Fibroblast of lung (primary cell): ENCODE measurements around the gene CA9. TPM values are rescaled to one million over a fixed set of nuclear protein-coding genes. Genes with fewer than 3 reads are reported as not detected.
A peak's percentile ranks its signal among the peaks of the same experiment; 100 is the strongest.

ENCODE experiments used
- DNase-seq, 2 donors: peaks; one replicate each; pipeline versions ENCODE4 v3.0.0 to v3.0.0-alpha.2; 2010; ENCODE audit warnings: low read depth in 2 of 2
- H2AFZ ChIP-seq: 2 replicates; pipeline ENCODE4 v1.5.1; 2012; ENCODE audit warnings: low read length, control low read depth, inconsistent platforms
- H3K27ac ChIP-seq: 2 replicates; pipeline ENCODE4 v1.5.1; 2011; ENCODE audit warnings: low read length, control low read depth; ENCODE audit not compliant: insufficient read depth
- H3K27me3 ChIP-seq: 2 replicates; pipeline ENCODE4 v1.5.1; 2011; ENCODE audit warnings: mild to moderate bottlenecking, low read length; ENCODE audit not compliant: control insufficient read depth, insufficient read depth
- H3K36me3 ChIP-seq: 2 replicates; pipeline ENCODE4 v1.5.1; 2011; ENCODE audit warnings: low read length; ENCODE audit not compliant: control insufficient read depth, insufficient read depth
- H3K4me1 ChIP-seq: 2 replicates; pipeline ENCODE4 v1.5.1; 2011; ENCODE audit warnings: low read length; ENCODE audit not compliant: control insufficient read depth, insufficient read depth; ENCODE audit errors: extremely low read depth
- H3K4me2 ChIP-seq: 2 replicates; pipeline ENCODE4 v1.5.1; 2011; ENCODE audit warnings: low read length, control low read depth; ENCODE audit not compliant: insufficient read depth; ENCODE audit errors: extremely low read depth
- H3K4me3 ChIP-seq, 4 experiments: fragments of 200-600 bp in 1 of 4; sonication (generic) in 1 of 4; replicated peaks in 1 of 4; 2 replicates each; pipeline ENCODE4 v1.5.1; 2011 to 2016; ENCODE audit warnings: low read length in 4 of 4, low read depth in 3 of 4, mild to moderate bottlenecking in 3 of 4, control low read depth in 2 of 4, inconsistent platforms in 1 of 4, mixed read lengths in 1 of 4; ENCODE audit not compliant: insufficient read depth in 1 of 4; ENCODE audit errors: control extremely low read depth in 1 of 4
- H3K79me2 ChIP-seq: 2 replicates; pipeline ENCODE4 v1.5.1; 2012; ENCODE audit warnings: mild to moderate bottlenecking, low read length, inconsistent platforms; ENCODE audit not compliant: control insufficient read depth, insufficient read depth
- H3K9ac ChIP-seq: 2 replicates; pipeline ENCODE4 v1.5.1; 2011; ENCODE audit warnings: mild to moderate bottlenecking, low read length, control low read depth; ENCODE audit not compliant: insufficient read depth
- H3K9me3 ChIP-seq: 2 replicates; pipeline ENCODE4 v1.5.1; 2012; ENCODE audit warnings: low read depth, low read length; ENCODE audit not compliant: control insufficient read depth, insufficient read depth
- H4K20me1 ChIP-seq: 2 replicates; pipeline ENCODE4 v1.5.1; 2011; ENCODE audit warnings: low read length; ENCODE audit not compliant: control insufficient read depth, insufficient read depth; ENCODE audit errors: extremely low read depth
- EZH2 ChIP-seq: IDR thresholded peaks from 2 replicates; pipeline ENCODE4 v1.5.1; 2012; ENCODE audit warnings: low read length, control low read depth, mild to moderate bottlenecking; ENCODE audit errors: missing control alignments
- polyA plus RNA-seq, 2 donors: library from polyadenylated mRNA; depleted of rRNA in 1 of 2; stranded (reverse) in 1 of 2; unstranded in 1 of 2; fragments of >200 nt; gene quantifications; 2 replicates each; pipeline ENCODE4 v1.2.1, GENCODE V29; 2011 to 2012; ENCODE audit warnings: missing spikeins in 1 of 2
- total RNA-seq: library from RNA; depleted of rRNA; stranded (reverse); fragments of >200 nt; gene quantifications from 2 replicates; pipeline ENCODE4 v1.2.1, GENCODE V29; 2014
- TF ChIP-seq, protein P1 (sequence below), 2 donors: IDR thresholded peaks in 1 of 2; conservative IDR thresholded peaks in 1 of 2; 1 replicate in 1 of 2; 2 replicates in 1 of 2; pipeline ENCODE4 v1.5.1; 2011 to 2012; ENCODE audit warnings: low read length in 2 of 2, control low read depth in 1 of 2, inconsistent platforms in 1 of 2, low read depth in 1 of 2, mild to moderate bottlenecking in 1 of 2

Gene CA9
- total and polyA plus RNA-seq, 2 donors (not counting 1 experiment from before 2014, with no cell fraction given): 0.17 to 0.59 TPM

DNA sequence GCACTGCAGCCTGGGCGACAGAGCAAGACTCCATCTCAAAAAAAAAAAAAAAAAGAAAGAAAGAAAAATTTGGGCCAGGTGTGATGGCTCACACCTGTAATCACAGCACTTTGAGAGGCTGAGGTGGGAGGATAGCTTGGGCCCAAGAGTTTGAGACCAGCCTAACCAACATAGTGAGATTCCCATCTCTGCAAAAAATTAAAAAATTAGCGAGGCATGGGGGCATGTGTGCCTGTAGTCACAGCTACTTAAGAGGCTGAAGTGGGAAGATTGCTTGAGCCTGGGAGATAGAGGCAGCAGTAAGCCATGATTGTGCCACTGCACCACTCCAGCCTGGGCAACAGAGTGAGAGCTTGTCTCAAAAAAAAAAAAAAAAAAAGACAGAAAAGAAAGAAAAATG, 20.1 kb upstream of the CA9 start:
- no peaks in the 10 kb centered on the region for H4K20me1 ChIP-seq
- no peak overlapping the region for H3K4me3 ChIP-seq
- peaks cover 4% of the 10 kb centered on the region for H3K4me1 ChIP-seq
- no peak for DNase-seq
- H3K4me2 ChIP-seq: no peak overlapping the region
- H3K79me2 ChIP-seq: no peaks in the 10 kb centered on the region
- H3K27ac ChIP-seq: no peak overlapping the region
- H3K27me3 ChIP-seq: no peaks in the 10 kb centered on the region
- no peak overlapping the region for H2AFZ ChIP-seq
- no peaks in the 10 kb centered on the region for H3K9me3 ChIP-seq
- H3K36me3 ChIP-seq: no peaks in the 10 kb centered on the region
- no peak overlapping the region for H3K9ac ChIP-seq
- TF ChIP-seq EZH2: no peak
- TF ChIP-seq, protein P1, sequence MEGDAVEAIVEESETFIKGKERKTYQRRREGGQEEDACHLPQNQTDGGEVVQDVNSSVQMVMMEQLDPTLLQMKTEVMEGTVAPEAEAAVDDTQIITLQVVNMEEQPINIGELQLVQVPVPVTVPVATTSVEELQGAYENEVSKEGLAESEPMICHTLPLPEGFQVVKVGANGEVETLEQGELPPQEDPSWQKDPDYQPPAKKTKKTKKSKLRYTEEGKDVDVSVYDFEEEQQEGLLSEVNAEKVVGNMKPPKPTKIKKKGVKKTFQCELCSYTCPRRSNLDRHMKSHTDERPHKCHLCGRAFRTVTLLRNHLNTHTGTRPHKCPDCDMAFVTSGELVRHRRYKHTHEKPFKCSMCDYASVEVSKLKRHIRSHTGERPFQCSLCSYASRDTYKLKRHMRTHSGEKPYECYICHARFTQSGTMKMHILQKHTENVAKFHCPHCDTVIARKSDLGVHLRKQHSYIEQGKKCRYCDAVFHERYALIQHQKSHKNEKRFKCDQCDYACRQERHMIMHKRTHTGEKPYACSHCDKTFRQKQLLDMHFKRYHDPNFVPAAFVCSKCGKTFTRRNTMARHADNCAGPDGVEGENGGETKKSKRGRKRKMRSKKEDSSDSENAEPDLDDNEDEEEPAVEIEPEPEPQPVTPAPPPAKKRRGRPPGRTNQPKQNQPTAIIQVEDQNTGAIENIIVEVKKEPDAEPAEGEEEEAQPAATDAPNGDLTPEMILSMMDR (conservative IDR thresholded peaks at IDR 0.05 in 1 of 2, IDR thresholded peaks at IDR 0.05 in 1 of 2; ENCODE audit: low read depth in 1 of 2, low read length in 2 of 2): no peak

DNA sequence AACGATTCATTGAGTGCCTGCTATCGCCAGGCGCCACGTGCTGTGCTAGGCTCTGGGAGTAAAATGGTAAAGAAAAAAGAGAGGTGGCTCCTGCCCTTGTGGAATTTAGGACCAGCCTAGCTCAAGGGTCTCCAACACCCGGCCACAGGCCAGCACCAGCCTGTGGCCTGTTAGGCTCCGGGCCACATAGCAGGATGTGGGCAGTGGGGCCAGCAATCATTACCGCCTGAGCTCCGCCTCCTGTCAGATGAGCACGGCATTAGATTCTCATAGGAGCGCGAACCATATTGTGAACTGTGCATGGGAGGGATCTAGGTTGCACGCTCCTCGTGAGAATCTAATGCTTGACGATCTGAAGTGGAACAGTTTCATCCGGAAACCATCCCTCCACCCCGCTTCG, 17.4 kb upstream of the CA9 start:
- Histone ChIP-seq H3K79me2 (peaks cover 14% of the 10 kb centered on the region), H3K36me3 (peaks cover 2% of the 10 kb centered on the region), H3K4me1 (peaks cover 16% of the 10 kb centered on the region), H4K20me1 (no peaks in the 10 kb centered on the region), H3K27ac (no peak overlapping the region), H3K4me3 (no peak overlapping the region), H3K9ac (no peak overlapping the region), H3K4me2 (no peak overlapping the region), H3K9me3 (no peaks in the 10 kb centered on the region), H3K27me3 (no peaks in the 10 kb centered on the region), H2AFZ (no peak overlapping the region)
- no peak for DNase-seq
- TF ChIP-seq, protein P1 (conservative IDR thresholded peaks at IDR 0.05 in 1 of 2, IDR thresholded peaks at IDR 0.05 in 1 of 2; ENCODE audit: low read depth in 1 of 2, low read length in 2 of 2): no peak
- no peak for TF ChIP-seq EZH2

DNA sequence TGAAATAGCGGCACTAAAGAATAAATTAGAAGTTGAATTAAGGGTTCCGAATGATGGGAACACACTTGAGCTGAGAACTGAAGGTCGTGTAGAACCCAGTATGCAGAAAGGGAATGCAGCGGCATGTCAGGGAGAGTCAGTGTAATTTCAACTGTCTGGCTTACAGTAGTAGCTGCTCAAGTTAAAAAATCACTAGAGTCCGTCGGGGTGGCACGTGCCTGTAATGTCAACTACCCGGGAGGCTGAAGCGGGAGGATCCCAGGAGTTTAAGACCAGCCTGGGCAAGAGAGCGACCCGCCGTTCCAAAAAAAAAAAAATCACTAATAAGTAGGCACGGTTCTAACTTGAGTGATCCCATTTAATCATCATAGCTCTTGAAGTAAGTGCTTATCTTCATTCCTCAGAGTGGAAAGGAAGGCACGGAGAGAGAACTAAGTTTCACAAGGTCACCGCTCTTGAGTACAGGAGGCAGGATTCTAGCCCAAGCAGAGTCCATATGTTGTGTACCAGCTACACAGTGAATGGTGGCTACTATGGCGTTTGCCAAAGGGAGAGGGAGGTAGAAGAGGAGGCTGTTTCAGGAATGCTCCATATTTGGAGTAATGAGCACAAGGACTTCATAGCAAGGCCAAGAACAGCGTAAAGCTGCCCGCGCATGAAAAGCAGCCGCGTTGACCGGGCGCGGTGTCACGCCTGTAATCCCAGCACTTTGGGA, 16.7 kb upstream of the CA9 start:
- TF ChIP-seq EZH2: no peak
- TF ChIP-seq, protein P1 (conservative IDR thresholded peaks at IDR 0.05 in 1 of 2, IDR thresholded peaks at IDR 0.05 in 1 of 2; ENCODE audit: low read depth in 1 of 2, low read length in 2 of 2): no peak
- H2AFZ ChIP-seq: peak overlapping the region; percentile 83
- no peaks in the 10 kb centered on the region for H4K20me1 ChIP-seq
- H3K4me1 ChIP-seq: peaks cover 16% of the 10 kb centered on the region
- peak; percentile 50 to 79 for DNase-seq
- peaks cover 14% of the 10 kb centered on the region for H3K79me2 ChIP-seq
- no peaks in the 10 kb centered on the region for H3K27me3 ChIP-seq
- peaks cover 2% of the 10 kb centered on the region for H3K36me3 ChIP-seq
- H3K4me3 ChIP-seq: peak overlapping the region; percentile 3 to 57 (median 34)
- H3K9me3 ChIP-seq: no peaks in the 10 kb centered on the region
- peak overlapping the region; percentile 65 for H3K9ac ChIP-seq
- H3K4me2 ChIP-seq: peak overlapping the region; percentile 69
- peak overlapping the region; percentile 97 for H3K27ac ChIP-seq
